HG03175 (cell line): Measurements from ENCODE around the gene TCFL5.

Experiments used
- ATAC-seq: cut with Tn5 transposase; IDR thresholded peaks from one replicate; pipeline ENCODE4 v1.9.1; 2021; ENCODE audit warnings: mild to moderate bottlenecking, moderate library complexity; ENCODE audit not compliant: unreplicated experiment

Gene TCFL5

GRCh38 chr20:62824476-62825332, 36.9 kb downstream of the TCFL5 start:
- ATAC-seq: no peak

- no peak for ATAC-seq
Observed at GRCh38 chr20:62823688-62824475, 37.7 kb downstream of the TCFL5 start.

DNA sequence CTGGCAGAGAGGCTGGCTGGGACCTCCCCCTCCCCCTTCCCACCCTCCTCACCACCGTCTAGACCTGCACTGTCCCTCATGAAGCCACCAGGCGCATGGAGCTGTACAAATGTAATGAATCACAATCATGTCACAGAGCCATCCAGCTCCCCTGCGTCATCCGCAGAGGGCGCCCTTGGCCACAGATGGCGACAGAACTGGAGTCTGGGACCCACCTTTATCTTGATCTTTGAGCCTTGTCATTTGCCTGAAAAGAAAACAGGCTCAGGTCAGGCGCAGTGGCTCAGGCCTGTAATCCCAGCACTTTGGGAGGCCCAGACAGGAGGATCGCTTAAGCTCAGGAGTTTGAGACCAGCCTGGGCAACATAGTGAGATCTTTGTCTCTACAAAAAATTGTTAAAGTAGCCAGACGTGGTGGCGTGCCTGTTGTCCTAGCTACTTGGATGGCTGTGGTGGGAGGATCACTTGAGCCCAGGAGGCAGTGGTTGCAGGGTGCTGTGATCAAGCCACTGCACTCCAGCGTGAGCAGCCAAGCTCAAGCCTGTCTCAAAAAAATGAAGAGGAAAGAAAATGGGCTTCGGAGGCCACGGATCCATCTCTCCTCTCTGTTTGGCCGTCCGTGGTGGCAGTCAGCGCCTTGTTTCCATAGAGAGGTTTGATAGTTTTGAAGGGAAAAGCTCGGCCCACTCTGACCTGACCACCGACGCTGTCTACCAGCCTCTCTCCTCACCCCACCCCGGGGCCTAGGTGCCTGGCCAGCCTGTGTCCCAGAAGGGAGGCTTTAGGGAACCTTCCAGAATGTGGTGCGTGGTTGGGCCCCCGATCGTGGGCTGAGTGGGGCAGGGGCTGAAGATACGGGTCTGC, 38.6 kb downstream of the TCFL5 start:
- ATAC-seq: peak; percentile 58

GRCh38 chr20:62822239-62822787, 39.3 kb downstream of the TCFL5 start:
- ATAC-seq: no peak

DNA sequence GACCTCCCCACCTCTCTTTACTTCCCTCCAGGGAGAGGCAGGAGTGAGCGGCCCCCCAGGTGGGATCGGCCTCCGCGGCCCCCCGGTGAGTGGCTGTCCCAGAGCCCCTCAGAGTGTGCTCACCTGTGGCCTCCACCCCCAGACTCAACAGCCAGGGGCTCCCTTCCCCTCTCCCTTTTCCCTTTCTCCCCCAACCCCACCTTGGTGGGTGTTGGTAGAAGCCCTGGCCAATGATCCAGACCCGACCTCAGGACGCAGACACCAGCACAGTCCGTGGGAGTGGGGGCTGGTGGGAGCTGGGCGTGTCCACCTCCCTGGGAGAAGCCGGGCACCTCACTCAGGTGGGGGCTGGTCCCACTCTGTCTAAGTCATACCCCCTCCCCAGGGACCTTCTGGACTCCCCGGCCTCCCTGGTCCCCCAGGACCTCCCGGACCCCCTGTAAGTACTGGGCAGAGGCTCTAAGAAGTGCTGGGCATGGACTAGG, 39.9 kb downstream of the TCFL5 start:
- ATAC-seq: no peak

DNA sequence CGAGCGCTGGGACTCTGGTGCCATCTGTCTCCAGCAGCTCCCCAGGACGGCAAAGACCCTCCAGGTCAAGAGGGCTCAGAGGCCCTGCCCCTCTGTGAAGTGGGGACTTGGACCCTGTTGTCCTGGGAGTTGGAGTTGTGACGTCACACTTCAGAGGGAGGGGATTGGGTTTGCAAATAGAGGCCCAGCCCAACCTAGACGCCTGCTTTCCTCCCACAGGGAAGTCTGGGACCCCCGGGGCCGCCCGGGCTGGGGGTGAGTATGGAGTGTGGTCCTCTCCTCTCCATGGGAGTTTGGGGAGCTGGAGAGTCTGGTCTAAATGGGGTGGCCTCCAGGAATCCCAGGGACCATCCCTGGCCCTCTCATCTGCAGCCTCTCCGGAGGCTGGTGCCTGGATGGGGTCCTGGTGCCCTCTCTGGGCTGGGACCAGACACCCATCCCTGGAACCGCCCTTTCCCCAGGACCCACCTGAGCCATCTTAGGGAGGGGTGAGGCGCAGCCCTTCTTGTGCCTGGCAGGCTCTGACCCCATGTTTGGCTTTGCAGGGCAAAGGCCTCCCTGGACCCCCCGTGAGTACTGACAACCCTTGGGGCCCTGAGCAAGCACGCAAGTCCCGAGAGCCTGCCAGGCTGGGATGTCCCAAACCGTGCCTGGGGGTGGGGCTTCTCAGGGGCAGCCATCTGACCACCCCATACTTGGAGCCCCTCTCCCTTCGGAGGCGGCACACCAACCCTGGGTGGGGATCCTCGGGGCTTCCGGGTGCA, 40.5 kb downstream of the TCFL5 start:
- no peak for ATAC-seq

DNA sequence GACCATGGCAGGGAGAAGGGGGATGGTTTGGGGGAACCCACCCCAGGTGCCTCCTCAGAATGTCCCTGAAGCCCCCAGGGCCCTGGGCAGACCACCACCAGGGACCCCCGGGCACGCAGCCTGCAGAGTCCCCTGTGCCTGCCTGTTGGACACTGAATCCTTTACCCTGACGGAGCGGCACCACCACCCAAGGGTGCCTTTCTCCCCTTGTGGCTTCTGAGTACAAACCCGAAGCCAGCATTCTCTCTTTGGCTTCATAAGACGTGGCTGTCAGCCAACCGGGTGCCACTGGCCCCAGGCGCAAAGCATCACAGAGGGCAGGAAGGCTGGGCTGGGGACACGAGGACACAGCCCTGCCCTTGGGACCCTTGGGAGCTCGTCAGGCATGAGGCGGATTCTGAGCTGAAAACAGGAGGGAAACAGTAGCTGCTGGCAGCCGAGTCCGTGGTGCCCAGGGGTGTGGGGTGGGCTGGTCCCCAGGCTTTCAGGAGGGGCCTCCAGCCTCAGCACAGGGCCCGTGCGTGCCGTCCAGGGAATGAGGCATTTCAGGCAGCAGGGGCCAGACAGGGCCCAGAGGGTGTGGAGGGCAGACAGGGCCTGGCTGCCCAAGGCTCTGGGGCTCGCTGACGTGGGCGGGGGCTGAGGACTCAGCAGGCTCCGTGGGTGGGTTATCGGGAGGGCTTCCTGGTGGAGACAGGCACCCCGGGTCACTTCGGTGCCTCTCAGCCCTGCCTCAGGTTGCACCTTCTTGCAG, 41.2 kb downstream of the TCFL5 start:
- ATAC-seq: no peak

DNA sequence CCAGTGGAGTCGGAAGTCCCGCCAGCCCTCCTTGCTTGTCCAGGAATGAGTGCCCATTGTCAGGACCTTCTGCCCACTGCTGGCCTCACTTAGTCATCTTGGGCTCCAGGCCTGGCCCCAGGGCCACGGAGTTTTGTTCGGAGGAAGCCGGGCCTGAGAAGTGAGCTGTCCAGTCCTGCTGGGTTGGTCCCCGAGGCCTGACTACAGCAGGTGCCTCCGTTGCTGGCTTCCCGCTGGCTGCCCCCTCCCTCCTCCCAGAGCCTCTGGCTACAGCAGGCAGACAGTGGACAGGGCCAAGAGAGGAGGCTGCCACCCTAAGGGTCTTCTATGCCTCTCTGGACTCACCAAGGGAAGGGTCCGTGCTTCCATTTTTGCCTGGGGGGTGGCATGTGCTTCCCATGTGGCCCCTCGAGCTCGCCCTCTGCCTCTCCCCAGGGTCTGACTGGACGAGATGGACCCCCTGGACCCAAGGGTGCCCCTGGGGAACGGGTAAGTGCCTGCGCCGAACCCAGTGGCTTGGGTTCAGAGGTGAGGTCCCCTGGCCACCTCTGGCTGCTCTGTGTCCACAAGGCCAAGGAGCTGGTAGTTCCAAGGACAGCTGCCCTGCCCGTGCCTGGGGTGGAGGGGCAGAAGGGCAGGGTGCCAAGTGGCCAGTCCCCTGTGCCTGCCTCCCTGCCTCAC, 42.0 kb downstream of the TCFL5 start:
- no peak for ATAC-seq

- ATAC-seq: no peak
Observed at GRCh38 chr20:62818592-62819493, 42.8 kb downstream of the TCFL5 start.

- no peak for ATAC-seq
Observed at GRCh38 chr20:62817975-62818591, 43.5 kb downstream of the TCFL5 start.

DNA sequence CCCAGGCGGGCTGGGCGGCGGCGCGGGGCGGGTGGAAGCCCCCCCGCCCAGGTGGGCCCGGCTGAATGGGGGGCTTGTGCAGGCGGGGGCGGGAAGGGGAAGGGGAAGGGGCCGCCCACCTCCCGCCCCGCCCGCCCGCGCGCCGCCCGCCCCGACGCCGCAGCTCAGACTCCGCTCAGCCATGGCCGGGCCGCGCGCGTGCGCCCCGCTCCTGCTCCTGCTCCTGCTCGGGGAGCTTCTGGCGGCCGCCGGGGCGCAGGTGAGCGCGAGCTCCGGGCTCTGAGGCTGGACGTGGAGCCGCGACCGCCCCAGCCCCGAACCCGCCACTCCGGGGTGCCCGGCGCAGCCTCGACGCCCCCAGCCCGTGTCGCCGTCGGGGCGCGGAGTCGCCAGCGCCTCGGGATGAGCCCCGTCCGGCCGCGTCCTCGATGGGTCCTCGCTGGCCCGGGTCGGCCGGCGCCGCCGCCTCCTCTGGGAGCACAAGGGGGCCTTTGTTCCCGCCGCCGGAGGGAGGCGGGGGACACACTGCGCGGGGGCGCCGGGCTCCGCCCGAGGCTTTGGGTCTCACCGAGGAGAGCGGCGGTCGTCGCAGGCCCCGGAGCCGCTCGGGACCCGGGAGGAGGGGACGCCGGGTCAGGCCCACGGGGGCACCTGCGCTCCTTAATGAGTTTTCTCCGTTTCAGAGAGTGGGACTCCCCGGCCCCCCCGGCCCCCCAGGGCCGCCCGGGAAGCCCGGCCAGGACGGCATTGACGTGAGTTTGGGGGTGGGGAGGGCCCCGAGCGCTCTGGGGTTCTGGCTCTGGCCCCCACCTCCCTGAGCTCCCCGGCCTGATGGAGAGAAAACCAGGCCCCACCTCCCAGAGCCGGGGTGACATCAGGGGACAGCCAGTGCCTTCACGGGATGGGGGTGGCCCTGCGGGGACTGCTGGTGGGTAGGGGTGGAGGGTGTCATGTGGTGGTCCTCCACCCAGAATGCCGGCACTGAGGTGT, 44.4 kb downstream of the TCFL5 start, which contains the start of gene COL9A3:
Gene COL9A3 (plus strand): TSS at position 167 of the 990 bp plus-strand sequence. CDS start 15 bp downstream, at position 182.
- no peak for ATAC-seq

DNA sequence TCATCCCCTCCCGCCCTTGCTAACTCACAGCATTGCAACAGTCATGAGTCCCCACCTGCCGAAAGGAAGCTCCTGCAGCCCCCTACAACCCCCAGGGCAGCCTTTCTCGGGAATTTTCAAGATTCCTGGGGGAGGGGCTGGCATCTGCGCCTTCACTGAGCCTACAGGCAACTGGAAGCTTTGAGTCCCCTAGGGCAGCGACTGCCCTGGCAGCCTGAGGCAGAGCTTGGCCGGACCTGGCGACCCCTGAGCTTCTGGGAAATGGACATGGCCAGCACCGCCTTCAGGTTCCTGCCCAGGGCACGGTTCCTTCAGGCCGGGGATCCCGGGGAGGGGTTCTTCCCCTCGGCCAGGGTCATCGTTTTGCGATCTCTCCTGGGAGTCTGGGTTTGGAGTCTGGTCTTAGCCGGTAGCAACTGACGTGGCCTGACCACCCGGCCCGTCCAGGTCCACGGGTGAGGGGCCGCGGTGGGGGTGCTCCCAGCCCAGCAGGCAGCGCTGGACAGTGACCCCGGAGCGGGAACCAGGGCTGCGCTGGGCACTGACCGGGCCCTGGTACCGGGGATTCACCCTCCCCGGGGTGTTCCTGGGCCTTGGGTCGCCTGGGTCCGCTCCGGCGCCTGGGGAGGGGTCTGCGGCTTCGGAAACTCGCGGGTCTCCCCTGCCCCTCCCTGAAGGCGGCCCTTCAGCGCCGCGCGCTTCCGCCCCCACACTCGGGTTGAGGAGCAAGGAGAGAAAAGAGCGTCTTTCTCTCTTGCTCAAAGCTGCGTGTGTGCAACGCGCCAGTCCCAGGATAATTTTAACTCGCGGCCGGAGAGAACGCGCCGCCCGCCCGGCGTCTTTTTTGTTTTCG, 45.4 kb downstream of the TCFL5 start:
- ATAC-seq: no peak

GRCh38 chr20:62815066-62815991, 46.3 kb downstream of the TCFL5 start:
- no peak for ATAC-seq

DNA sequence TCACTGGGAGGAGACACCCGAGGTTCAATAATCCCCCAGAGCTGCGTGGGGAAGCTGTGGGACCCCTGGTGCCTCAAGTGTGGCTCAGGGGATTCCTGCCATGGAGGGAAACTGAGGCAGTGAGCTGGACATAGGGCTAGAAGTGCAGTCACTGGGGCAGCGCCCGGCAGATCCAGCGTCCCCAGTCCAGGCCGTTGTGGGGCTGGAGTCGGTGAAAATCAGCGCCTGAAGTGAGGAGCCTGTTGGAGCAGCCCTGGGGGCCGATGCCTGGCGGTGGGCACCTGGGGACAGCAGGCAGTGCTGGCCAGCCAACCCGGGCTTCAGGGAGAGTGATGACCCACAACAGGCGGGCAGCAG, 46.9 kb downstream of the TCFL5 start:
- ATAC-seq: no peak
